Activated naive CD4-positive, alpha-beta T cell treated with anti-CD3 and anti-CD28 coated beads, Interleukin-2, amount 50 U/mL, for 24 hours (primary cell): ENCODE results near the gene SYT8.

Source experiments
- H3K27ac Mint-ChIP-seq: one replicate; pipeline ENCODE4 v1.8.0; 2021; ENCODE audit warnings: mild to moderate bottlenecking, mixed read lengths
- H3K27me3 Mint-ChIP-seq: one replicate; pipeline ENCODE4 v1.8.0; 2021; ENCODE audit warnings: mixed read lengths
- H3K36me3 Mint-ChIP-seq: one replicate; pipeline ENCODE4 v1.8.0; 2021; ENCODE audit warnings: mixed read lengths
- H3K4me1 Mint-ChIP-seq: one replicate; pipeline ENCODE4 v1.8.0; 2021; ENCODE audit warnings: mixed read lengths
- H3K4me3 Mint-ChIP-seq: one replicate; pipeline ENCODE4 v1.8.0; 2021; ENCODE audit warnings: mild to moderate bottlenecking, mixed read lengths
- H3K9me3 Mint-ChIP-seq: one replicate; pipeline ENCODE4 v1.8.0; 2021; ENCODE audit warnings: mixed read lengths

SYT8 gene

GRCh38 chr11:1825785-1826451 lies 8.9 kb upstream of the SYT8 start:
- Mint-ChIP-seq H3K27me3 (no peaks in the 10 kb centered on the region), H3K27ac (no peak overlapping the region), H3K4me1 (no peaks in the 10 kb centered on the region), H3K4me3 (no peak overlapping the region), H3K36me3 (no peaks in the 10 kb centered on the region), H3K9me3 (no peaks in the 10 kb centered on the region)

GRCh38 chr11:1826552-1827094 lies 8.2 kb upstream of the SYT8 start:
- no peak overlapping the region for H3K4me3 Mint-ChIP-seq
- no peaks in the 10 kb centered on the region for H3K9me3 Mint-ChIP-seq
- no peaks in the 10 kb centered on the region for H3K36me3 Mint-ChIP-seq
- H3K27me3 Mint-ChIP-seq: no peaks in the 10 kb centered on the region
- no peak overlapping the region for H3K27ac Mint-ChIP-seq
- no peaks in the 10 kb centered on the region for H3K4me1 Mint-ChIP-seq

- Mint-ChIP-seq H3K4me3 (no peak overlapping the region), H3K36me3 (no peaks in the 10 kb centered on the region), H3K27ac (no peak overlapping the region), H3K9me3 (no peaks in the 10 kb centered on the region), H3K4me1 (peaks cover 4% of the 10 kb centered on the region), H3K27me3 (no peaks in the 10 kb centered on the region)
These were observed 7.5 kb upstream of the SYT8 start for GRCh38 chr11:1827095-1827813.

- H3K36me3 Mint-ChIP-seq: no peaks in the 10 kb centered on the region
- no peak overlapping the region for H3K27ac Mint-ChIP-seq
- H3K27me3 Mint-ChIP-seq: no peaks in the 10 kb centered on the region
- H3K9me3 Mint-ChIP-seq: no peaks in the 10 kb centered on the region
- peaks cover 4% of the 10 kb centered on the region for H3K4me1 Mint-ChIP-seq
- no peak overlapping the region for H3K4me3 Mint-ChIP-seq
These were observed 6.9 kb upstream of the SYT8 start for GRCh38 chr11:1827931-1828330.

GRCh38 chr11:1828542-1828941 lies 6.2 kb upstream of the SYT8 start:
- Mint-ChIP-seq H3K4me3 (no peak overlapping the region), H3K27me3 (no peaks in the 10 kb centered on the region), H3K9me3 (no peaks in the 10 kb centered on the region), H3K36me3 (no peaks in the 10 kb centered on the region), H3K27ac (no peak overlapping the region), H3K4me1 (peaks cover 4% of the 10 kb centered on the region)

- no peaks in the 10 kb centered on the region for H3K9me3 Mint-ChIP-seq
- no peak overlapping the region for H3K4me3 Mint-ChIP-seq
- H3K27ac Mint-ChIP-seq: no peak overlapping the region
- no peaks in the 10 kb centered on the region for H3K27me3 Mint-ChIP-seq
- H3K36me3 Mint-ChIP-seq: no peaks in the 10 kb centered on the region
- H3K4me1 Mint-ChIP-seq: peaks cover 4% of the 10 kb centered on the region
These were observed 5.6 kb upstream of the SYT8 start for GRCh38 chr11:1829039-1829820.

GRCh38 chr11:1830004-1830321 lies 4.8 kb upstream of the SYT8 start:
- H3K27ac Mint-ChIP-seq: no peak overlapping the region
- no peak overlapping the region for H3K4me3 Mint-ChIP-seq
- H3K4me1 Mint-ChIP-seq: peaks cover 4% of the 10 kb centered on the region
- H3K27me3 Mint-ChIP-seq: no peaks in the 10 kb centered on the region
- H3K36me3 Mint-ChIP-seq: no peaks in the 10 kb centered on the region
- no peaks in the 10 kb centered on the region for H3K9me3 Mint-ChIP-seq

- Mint-ChIP-seq H3K27me3 (no peaks in the 10 kb centered on the region), H3K9me3 (no peaks in the 10 kb centered on the region)
These were observed 4.2 kb upstream of the SYT8 start for GRCh38 chr11:1830322-1831223.

GRCh38 chr11:1831338-1832210 lies 3.2 kb upstream of the SYT8 start:
- peaks cover 4% of the 10 kb centered on the region for H3K4me1 Mint-ChIP-seq
- no peaks in the 10 kb centered on the region for H3K36me3 Mint-ChIP-seq
- no peak overlapping the region for H3K27ac Mint-ChIP-seq
- H3K27me3 Mint-ChIP-seq: no peaks in the 10 kb centered on the region
- H3K9me3 Mint-ChIP-seq: no peaks in the 10 kb centered on the region
- H3K4me3 Mint-ChIP-seq: no peak overlapping the region

More at GRCh38 chr11:1830322-1831223, 4.2 kb upstream of the SYT8 start:
- no peak overlapping the region for H3K27ac Mint-ChIP-seq
- no peaks in the 10 kb centered on the region for H3K36me3 Mint-ChIP-seq
- H3K4me3 Mint-ChIP-seq: no peak overlapping the region
- peaks cover 4% of the 10 kb centered on the region for H3K4me1 Mint-ChIP-seq

GRCh38 chr11:1832211-1832919 lies 2.4 kb upstream of the SYT8 start:
- Mint-ChIP-seq H3K4me1 (peaks cover 4% of the 10 kb centered on the region), H3K27ac (no peak overlapping the region), H3K27me3 (no peaks in the 10 kb centered on the region), H3K9me3 (no peaks in the 10 kb centered on the region), H3K36me3 (no peaks in the 10 kb centered on the region), H3K4me3 (no peak overlapping the region)

GRCh38 chr11:1832920-1833295 lies 1.9 kb upstream of the SYT8 start:
- Mint-ChIP-seq H3K36me3 (no peaks in the 10 kb centered on the region), H3K27me3 (no peaks in the 10 kb centered on the region), H3K9me3 (no peaks in the 10 kb centered on the region), H3K27ac (no peak overlapping the region), H3K4me3 (no peak overlapping the region), H3K4me1 (peaks cover 4% of the 10 kb centered on the region)

GRCh38 chr11:1834062-1834610 lies 654 bp upstream of the SYT8 start:
- H3K4me3 Mint-ChIP-seq: no peak overlapping the region
- no peaks in the 10 kb centered on the region for H3K9me3 Mint-ChIP-seq
- no peaks in the 10 kb centered on the region for H3K27me3 Mint-ChIP-seq
- H3K27ac Mint-ChIP-seq: no peak overlapping the region
- no peaks in the 10 kb centered on the region for H3K36me3 Mint-ChIP-seq
- H3K4me1 Mint-ChIP-seq: peaks cover 4% of the 10 kb centered on the region

GRCh38 chr11:1835671-1836010 lies 851 bp downstream of the SYT8 start:
- no peaks in the 10 kb centered on the region for H3K36me3 Mint-ChIP-seq
- no peak overlapping the region for H3K27ac Mint-ChIP-seq
- H3K27me3 Mint-ChIP-seq: no peaks in the 10 kb centered on the region
- no peak overlapping the region for H3K4me3 Mint-ChIP-seq
- peaks cover 7% of the 10 kb centered on the region for H3K4me1 Mint-ChIP-seq
- no peaks in the 10 kb centered on the region for H3K9me3 Mint-ChIP-seq
